Effector memory CD8-positive, alpha-beta T cell (primary cell): ENCODE results near the gene CD74.
"Not testable (repeated sequence)": the region's sequence is repeated elsewhere in the genome, so short reads cannot be mapped to it uniquely, and the experiment has no call there.

Experiments used
- ATAC-seq: fragments of 150-1000 bp; cut with Tn5 transposase; replicated peaks from 2 replicates; pipeline ENCODE4 v1.10.0; 2021; ENCODE audit warnings: mild to moderate bottlenecking, moderate library complexity
- DNase-seq, 3 experiments: peaks; one replicate each; pipeline ENCODE4 v3.0.0; 2021
- H3K27ac Mint-ChIP-seq, 2 donors: one replicate each; pipeline ENCODE4 v1.8.0; 2022; ENCODE audit warnings: mild to moderate bottlenecking in 2 of 2, mixed read lengths in 2 of 2, moderate library complexity in 2 of 2
- H3K27me3 Mint-ChIP-seq, 2 donors: one replicate each; pipeline ENCODE4 v1.8.0; 2022; ENCODE audit warnings: mixed read lengths in 2 of 2
- H3K36me3 Mint-ChIP-seq: one replicate; pipeline ENCODE4 v1.8.0; 2022; ENCODE audit warnings: mild to moderate bottlenecking, moderate library complexity, mixed read lengths; ENCODE audit not compliant: insufficient read depth
- H3K4me1 Mint-ChIP-seq, 2 donors: one replicate each; pipeline ENCODE4 v1.8.0; 2022; ENCODE audit warnings: low read depth in 2 of 2, mixed read lengths in 2 of 2
- H3K4me3 Mint-ChIP-seq, 2 donors: one replicate each; pipeline ENCODE4 v1.8.0; 2022; ENCODE audit warnings: mild to moderate bottlenecking in 2 of 2, mixed read lengths in 2 of 2, moderate library complexity in 2 of 2
- H3K9me3 Mint-ChIP-seq, 2 donors: one replicate each; pipeline ENCODE4 v1.8.0; 2022; ENCODE audit warnings: mixed read lengths in 2 of 2
- total RNA-seq, 9 experiments: gene quantifications; one replicate each; lab custom pipeline; 2026; lab: John Stamatoyannopoulos, UW

The CD74 gene
- 74.2 to 355 (median 126) reads per million in 9 experiments for total RNA-seq

DNA sequence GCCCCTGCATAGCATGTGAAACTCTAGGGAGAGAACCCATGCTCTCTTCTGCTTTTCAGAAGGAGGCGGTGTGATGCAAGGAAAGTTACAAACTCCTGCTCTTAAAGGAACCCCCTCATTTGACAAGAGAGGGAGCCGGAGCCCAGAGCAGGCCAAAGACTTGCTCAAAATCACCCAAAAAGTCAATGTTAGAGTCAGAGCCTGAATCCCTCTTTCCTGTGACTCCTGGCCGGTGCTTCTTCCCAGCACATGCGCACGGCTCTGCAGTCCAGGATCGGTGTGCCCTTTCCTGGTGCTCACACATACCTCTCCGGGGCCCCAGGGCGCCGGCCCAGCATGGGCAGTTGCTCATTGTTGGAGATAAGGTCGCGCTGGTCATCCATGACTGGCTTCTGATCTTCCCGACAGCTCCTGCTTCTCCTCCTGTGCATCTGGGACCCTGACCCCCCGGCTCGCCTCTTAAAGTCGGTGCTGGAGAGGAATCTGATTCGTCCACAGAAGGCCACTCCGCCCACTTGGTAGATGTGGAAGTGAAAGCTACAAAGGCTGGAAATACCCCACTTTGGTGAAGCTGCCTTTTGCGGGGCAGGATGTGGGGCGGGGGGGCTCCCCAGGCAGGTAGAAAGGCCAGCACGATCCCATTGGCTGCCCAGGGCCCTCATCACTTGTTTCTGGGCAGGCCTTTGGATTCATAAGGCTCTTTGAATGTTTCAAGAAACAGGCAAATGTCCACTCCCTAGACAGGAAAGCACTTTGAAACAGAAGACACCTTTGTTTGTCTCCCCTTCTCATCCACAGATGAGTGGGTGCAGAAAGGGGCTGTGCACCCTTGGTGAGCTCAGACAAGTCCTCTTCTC is at the start of gene CD74:
CD74 (minus strand) TSS at position 592 of the 857 bp plus-strand sequence; CDS start at position 431, 161 bp downstream.
- H3K36me3 Mint-ChIP-seq, result peaks cover 63% of the 10 kb centered on the region
- H3K4me3 Mint-ChIP-seq, result peak within 1 kb of the TSS; percentile 98 to 100
- no peaks in the 10 kb centered on the region for H3K27me3 Mint-ChIP-seq
- peak; percentile 91 to 95 (median 92) for DNase-seq
- H3K27ac Mint-ChIP-seq, result peak within 1 kb of the TSS; percentile 100
- H3K9me3 Mint-ChIP-seq, result no peaks in the 10 kb centered on the region
- ATAC-seq, result peak; percentile 86
- peaks cover 38 to 42% of the 10 kb centered on the region in 2 donors for H3K4me1 Mint-ChIP-seq

DNA sequence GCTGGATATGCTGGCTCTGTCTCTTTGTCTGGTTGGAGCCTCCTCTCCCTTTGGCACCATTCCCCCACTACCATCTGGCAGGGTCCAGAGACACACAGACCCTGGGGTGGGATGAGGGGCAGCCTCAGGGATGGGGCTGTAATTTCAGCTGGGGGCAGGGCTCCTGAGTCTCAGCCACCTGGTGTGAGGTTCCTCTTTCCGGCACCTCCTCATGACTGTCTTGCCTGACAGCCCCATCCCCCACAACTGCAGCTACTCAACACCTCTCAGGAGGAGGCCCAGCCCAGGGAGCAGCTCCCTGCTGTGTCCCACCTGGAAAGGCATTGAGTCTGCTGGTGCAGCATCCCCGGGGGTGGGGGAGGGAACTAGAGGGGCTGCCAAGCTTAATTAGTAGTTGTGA is 48.5 kb upstream of the CD74 start:
- DNase-seq, result no peak
- Mint-ChIP-seq H3K4me3 (no peak overlapping the region), H3K27me3 (peaks cover 1 to 3% of the 10 kb centered on the region in 2 donors), H3K36me3 (peaks cover 6% of the 10 kb centered on the region), H3K27ac (no peak overlapping the region), H3K4me1 (peaks cover 11 to 13% of the 10 kb centered on the region in 2 donors), H3K9me3 (no peaks in the 10 kb centered on the region)
- no peak for ATAC-seq

DNA sequence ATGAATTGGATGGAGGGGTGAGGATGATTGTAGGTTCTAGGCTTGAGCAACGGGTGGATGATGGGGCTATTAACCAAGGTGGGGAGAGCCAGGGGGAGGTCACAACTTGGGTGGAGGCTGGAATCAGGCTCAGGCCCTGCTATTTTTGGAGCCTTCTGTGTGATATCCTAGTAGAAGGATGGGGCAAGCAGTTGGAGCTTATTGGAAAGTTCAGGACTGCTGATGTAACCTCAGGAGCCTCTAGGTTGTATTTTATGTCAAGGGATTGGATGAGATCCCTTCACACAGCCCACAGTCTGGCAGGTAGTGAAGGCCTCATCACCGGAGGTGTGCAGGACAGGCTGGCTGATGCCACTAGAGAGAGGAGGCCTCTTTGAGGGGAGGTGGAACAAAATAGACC is 48.1 kb upstream of the CD74 start:
- no peaks in the 10 kb centered on the region for H3K27me3 Mint-ChIP-seq
- H3K27ac Mint-ChIP-seq, result no peak overlapping the region
- no peak overlapping the region for H3K4me3 Mint-ChIP-seq
- no peaks in the 10 kb centered on the region for H3K9me3 Mint-ChIP-seq
- H3K4me1 Mint-ChIP-seq, result peaks cover 11 to 13% of the 10 kb centered on the region in 2 donors
- DNase-seq, result no peak
- H3K36me3 Mint-ChIP-seq, result peaks cover 6% of the 10 kb centered on the region
- ATAC-seq, result no peak

DNA sequence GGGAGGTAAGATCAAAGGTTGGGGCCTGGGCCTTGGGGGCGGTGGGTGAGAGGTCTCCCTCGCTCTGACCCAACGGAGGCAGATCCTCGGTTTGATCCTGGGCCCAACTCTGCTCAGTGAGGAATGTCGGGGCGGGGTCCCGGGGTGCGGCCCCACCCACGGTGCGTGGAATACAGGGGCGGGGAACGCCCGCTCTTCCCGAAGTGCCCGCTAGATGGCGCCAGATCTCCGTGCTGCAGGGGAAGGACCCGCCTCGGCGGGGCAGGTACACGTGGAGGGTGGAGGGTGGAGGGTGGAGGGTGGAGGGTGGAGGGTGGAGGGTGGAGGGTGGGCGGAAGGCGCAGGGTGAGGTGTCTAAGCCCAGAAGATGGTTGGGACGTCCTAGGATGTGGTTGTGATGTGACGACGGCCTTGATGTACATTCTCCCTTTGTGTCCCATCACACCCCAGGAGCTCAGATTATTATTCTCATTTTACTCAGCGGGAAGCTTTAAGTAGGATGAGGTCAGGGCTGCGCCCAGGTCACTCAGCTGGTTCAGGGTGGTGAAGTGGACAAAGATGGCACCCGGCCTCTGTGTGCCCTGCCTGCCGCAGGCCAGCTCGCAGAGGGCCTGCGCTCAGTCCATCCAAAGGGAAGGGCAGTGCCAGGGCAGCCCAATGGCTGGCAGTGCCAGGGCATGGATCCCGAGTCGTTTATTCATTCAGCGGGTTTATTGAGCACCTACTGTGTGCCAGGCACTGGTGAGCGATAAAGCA is 46.3 kb upstream of the CD74 start:
- peaks cover 6% of the 10 kb centered on the region for H3K36me3 Mint-ChIP-seq
- DNase-seq (peak; percentile 84 to 89 (median 89)), ATAC-seq (peak; percentile 91)
- peaks cover 11 to 13% of the 10 kb centered on the region in 2 donors for H3K4me1 Mint-ChIP-seq
- no peak overlapping the region for H3K27ac Mint-ChIP-seq
- no peak overlapping the region for H3K4me3 Mint-ChIP-seq
- H3K9me3 Mint-ChIP-seq, result no peaks in the 10 kb centered on the region
- no peaks in the 10 kb centered on the region for H3K27me3 Mint-ChIP-seq

DNA sequence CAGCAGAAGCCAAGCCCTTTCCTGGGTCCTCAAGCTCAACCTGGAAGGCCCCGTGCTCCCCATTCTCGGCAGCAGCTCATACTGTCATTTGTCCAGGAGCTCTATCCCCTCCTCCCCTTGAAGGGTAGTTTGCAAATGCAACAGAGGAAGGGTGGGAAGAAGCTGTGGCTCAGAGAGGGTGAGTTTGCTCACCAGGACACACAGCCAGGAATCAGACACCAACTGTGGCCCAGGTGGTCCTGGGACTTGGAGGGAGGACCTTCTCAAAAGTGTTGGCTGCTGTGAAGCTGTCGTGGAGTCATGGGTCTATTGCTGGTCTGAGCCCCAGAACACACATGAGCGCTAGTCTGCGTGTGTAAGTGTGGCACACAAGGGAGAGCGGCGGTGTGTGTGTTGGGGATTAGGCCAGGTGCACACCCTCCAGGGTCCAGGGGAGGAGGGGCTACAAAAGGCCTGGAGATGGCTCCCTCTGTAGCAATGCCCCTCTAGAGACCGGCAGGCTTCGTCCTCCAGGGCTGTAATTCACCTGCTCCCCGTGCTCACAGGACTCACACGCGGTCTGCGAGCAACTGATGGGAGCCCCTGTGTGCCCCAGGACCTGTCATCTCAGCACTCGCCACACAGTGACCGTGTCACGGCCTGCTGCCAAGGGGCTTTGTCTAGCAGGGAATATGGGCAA is 45.0 kb upstream of the CD74 start:
- peaks cover 6% of the 10 kb centered on the region for H3K36me3 Mint-ChIP-seq
- H3K4me1 Mint-ChIP-seq, result peaks cover 11 to 13% of the 10 kb centered on the region in 2 donors
- ATAC-seq (no peak), DNase-seq (no peak)
- H3K27me3 Mint-ChIP-seq, result no peaks in the 10 kb centered on the region
- H3K4me3 Mint-ChIP-seq, result peak overlapping the region in 1 of 2 donors; percentile 58
- no peaks in the 10 kb centered on the region for H3K9me3 Mint-ChIP-seq
- no peak overlapping the region for H3K27ac Mint-ChIP-seq

DNA sequence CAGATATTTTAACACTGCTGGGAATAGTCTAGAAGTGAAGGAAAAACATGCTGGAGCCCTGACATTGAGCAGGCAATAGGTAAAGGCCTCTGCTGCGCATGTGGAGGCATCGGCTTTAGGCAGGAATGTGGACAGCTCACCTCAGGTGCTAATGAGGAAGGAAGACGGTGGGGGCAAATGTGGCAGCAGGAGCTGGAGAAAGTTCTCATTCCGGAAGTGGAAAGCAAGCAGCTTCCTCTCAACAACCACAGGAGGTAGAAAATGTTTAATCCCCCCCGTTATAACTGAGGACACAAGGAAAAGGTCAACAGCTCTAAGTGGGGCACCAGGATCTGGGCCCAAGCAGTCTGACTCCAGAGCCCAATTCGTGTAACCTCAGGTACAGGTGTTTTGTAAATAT is 44.4 kb upstream of the CD74 start:
- Mint-ChIP-seq H3K4me3 (no peak overlapping the region), H3K27me3 (no peaks in the 10 kb centered on the region), H3K4me1 (peaks cover 11 to 13% of the 10 kb centered on the region in 2 donors), H3K27ac (peak overlapping the region in 1 of 2 donors; percentile 59), H3K9me3 (no peaks in the 10 kb centered on the region), H3K36me3 (peaks cover 6% of the 10 kb centered on the region)
- ATAC-seq, result no peak
- DNase-seq, result no peak

DNA sequence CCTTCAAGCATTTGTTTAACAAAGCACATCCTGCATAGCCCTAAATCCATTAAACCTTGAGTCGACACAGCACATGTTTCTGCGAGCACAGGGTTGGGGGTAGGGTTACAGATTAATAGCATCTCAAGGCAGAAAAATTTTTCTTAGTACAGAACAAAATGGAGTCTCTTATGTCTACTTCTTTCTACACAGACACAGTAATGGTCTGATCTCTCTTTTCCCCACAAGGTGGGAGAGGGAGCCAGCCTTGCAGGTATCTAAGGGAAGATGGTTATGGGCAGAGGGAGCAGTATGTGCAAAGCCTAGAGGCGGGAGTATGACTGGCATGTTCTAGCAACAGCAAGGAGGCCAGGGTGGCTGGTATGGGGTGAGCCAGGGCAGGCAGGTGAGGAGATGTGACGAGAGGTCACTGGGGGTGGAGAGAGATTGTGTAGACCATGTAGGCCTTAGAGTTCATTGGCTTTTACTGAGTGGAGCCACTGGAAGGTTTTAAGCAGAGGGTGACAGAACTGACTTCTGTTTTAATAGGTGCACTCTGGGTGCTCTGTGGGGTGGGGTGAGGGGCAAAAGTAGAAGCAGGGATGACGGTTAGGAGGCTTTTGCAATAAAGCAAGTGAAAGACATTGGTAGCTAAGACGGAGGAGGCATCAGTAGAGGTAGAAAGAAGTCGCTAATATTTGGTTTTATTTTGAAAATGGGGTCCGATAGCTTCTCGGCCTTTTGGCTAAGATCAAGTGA is 42.0 kb upstream of the CD74 start:
- peaks cover 11 to 13% of the 10 kb centered on the region in 2 donors for H3K4me1 Mint-ChIP-seq
- H3K27ac Mint-ChIP-seq, result no peak overlapping the region
- ATAC-seq (no peak), DNase-seq (no peak)
- no peaks in the 10 kb centered on the region for H3K27me3 Mint-ChIP-seq
- H3K9me3 Mint-ChIP-seq, result no peaks in the 10 kb centered on the region
- no peak overlapping the region for H3K4me3 Mint-ChIP-seq
- peaks cover 11% of the 10 kb centered on the region for H3K36me3 Mint-ChIP-seq

DNA sequence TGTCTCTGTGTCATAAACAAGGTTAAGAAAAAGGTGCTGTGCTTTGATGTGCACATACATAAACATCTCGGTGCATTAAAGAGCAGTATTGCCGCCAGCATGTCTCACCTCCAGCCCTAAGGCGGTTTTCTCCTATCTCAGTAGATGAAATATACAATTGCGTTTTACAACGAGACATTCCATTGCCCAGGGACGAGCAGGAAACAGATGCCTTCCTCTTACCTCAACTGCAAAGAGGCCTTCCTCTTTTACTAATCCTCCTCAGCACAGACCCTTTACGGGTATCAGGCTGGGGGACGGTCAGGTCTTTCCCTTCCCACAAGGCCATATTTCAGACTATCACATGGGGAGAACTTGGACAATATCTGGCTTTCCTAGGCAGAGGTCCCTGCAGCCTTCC is 41.3 kb upstream of the CD74 start:
- Mint-ChIP-seq H3K36me3 (peaks cover 15% of the 10 kb centered on the region), H3K4me1 (peaks cover 10 to 11% of the 10 kb centered on the region in 2 donors)
- not testable (repeated sequence) for H3K27ac Mint-ChIP-seq, H3K27me3 Mint-ChIP-seq, H3K4me3 Mint-ChIP-seq, ATAC-seq, H3K9me3 Mint-ChIP-seq, DNase-seq

DNA sequence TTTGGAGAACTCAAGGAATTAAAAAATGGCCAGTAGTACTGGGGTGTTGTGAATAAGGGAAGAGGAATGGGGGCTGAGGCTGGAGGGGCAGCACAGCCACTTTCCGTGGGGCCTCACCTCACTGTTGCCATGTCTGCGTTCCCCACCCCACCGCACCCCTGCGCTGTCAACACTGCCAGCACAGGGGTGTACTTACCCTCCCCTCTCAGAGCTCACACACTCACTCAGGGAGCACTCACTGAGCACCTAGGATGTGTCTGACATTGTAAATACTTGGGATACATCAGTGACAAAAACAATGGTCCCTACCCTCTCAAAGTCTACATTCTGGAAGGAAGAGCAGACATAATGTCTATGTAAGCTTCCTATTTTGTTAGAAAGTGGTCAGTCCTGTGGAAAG is 40.2 kb upstream of the CD74 start:
- Mint-ChIP-seq H3K27me3 (no peaks in the 10 kb centered on the region), H3K4me3 (no peak overlapping the region), H3K36me3 (peaks cover 23% of the 10 kb centered on the region), H3K4me1 (peaks cover 19 to 20% of the 10 kb centered on the region in 2 donors), H3K9me3 (no peaks in the 10 kb centered on the region), H3K27ac (no peak overlapping the region)
- no peak for DNase-seq
- no peak for ATAC-seq

DNA sequence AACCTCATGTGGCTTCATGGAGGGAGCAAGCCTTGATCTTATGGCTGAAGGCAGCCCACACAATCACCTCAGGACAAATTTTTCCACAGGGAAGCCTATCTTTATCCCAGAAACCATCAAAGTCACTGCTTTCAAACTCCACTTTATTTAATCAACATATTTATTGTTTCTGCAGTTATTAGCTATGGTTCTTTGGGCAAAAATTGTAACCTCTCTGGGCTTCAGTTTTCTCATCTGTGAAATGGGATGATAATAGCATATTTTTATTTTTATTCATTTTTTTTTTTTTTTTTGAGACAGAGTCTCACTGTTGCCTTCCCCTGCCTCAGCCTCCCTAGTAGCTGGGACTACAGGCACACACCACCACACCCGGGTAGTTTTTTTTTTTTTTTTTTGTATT is 38.9 kb upstream of the CD74 start:
- Mint-ChIP-seq H3K4me3 (no peak overlapping the region), H3K9me3 (no peaks in the 10 kb centered on the region), H3K4me1 (peaks cover 18 to 23% of the 10 kb centered on the region in 2 donors), H3K27me3 (no peaks in the 10 kb centered on the region), H3K36me3 (peaks cover 33% of the 10 kb centered on the region), H3K27ac (no peak overlapping the region)
- DNase-seq (no peak), ATAC-seq (no peak)

DNA sequence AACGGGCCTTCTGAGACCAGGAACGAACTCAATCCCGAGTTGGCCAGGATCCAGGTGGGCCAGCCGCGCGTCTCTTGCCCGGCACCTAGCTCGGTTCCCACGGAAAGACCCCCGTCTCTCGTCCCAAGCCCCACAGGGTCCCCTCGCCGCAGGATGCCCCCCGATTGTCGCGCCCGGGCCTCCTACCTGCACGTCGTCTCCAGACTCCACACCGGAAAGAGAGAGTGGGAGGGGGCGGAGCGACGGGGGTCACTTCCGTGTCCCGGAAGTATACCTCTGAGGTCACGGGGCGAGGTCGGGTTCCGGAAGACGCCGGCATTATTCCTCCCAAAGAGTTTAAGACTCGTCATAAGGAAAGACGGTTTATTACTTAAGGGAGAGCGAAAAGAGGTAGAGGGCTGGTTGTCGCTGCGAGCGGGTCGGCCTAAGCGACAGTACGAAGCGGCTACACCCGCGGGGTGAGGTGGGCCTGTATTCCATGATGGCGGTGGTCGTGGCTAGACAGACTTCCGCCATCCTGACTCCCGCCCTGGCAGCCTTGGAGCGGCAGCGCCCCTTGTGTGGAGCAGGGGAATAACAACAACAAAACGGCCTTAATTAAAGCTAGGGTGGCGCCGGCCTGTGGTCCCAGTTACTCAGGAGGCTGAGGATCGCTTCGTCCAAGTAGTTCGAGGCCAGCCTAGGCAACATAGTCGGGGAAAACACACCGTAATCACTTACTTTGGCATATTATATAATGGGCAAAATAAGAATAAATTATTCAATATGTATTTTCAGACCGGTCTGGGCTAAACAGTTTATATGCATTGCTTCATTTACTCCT is 37.0 kb upstream of the CD74 start, which contains the start of gene RPS14:
RPS14 (minus strand) TSS at position 223 of the 823 bp plus-strand sequence. CDS start 2,006 bp downstream, outside the sequence.
- Mint-ChIP-seq H3K4me3 (peak within 1 kb of the TSS; percentile 89 to 90), H3K27ac (peak within 1 kb of the TSS; percentile 99), H3K36me3 (peaks cover 51% of the 10 kb centered on the region), H3K9me3 (no peaks in the 10 kb centered on the region), H3K27me3 (no peaks in the 10 kb centered on the region), H3K4me1 (peaks cover 23 to 30% of the 10 kb centered on the region in 2 donors)
- DNase-seq (peak; percentile 92 to 93 (median 93)), ATAC-seq (peak; percentile 91)

DNA sequence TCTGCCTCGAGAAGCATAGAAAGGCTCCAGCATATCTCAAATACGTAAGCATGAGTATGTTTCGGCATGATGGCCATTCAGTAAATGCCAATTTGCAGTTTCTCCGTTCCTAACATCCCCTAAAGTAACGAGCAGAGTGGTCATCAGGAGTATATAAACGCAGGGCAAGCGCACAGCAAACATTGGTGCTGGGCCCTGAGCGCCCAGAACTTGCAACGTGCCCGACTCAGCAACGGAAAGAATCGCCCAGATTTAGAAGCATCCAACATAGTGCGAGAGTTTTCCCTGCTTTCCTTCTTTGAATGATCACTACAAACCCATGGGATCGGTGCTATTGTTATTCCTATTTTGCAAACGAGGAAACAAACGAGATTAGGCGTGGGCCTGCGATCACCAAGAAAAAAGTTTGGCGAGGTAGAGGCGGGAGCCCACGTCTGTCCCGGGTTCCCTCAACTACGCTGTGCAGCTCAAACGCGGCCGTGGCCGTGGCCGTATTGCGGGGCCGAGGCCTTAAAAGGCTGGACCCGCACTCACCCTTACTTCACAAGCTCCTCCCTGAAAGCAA is 36.3 kb upstream of the CD74 start:
- H3K9me3 Mint-ChIP-seq, result no peaks in the 10 kb centered on the region
- H3K36me3 Mint-ChIP-seq, result peaks cover 58% of the 10 kb centered on the region
- ATAC-seq, result peak; percentile 28
- peak overlapping the region; percentile 89 to 90 for H3K4me3 Mint-ChIP-seq
- no peaks in the 10 kb centered on the region for H3K27me3 Mint-ChIP-seq
- H3K4me1 Mint-ChIP-seq, result peaks cover 23 to 30% of the 10 kb centered on the region in 2 donors
- peak in 1 of 3 experiments; percentile 28 for DNase-seq
- peak overlapping the region; percentile 99 for H3K27ac Mint-ChIP-seq
